BLaER1 (cell line): ENCODE measurements around the gene SLBP.

Source experiments
- H3K27ac ChIP-seq: shearing (Covaris generic); formaldehyde crosslinking; 2 replicates; pipeline ENCODE4 v1.8.1; 2022
- H3K27me3 ChIP-seq: shearing (Covaris generic); formaldehyde crosslinking; 2 replicates; pipeline ENCODE4 v1.8.1; 2022
- H3K36me3 ChIP-seq: shearing (Covaris generic); formaldehyde crosslinking; 2 replicates; pipeline ENCODE4 v1.8.1; 2022
- H3K4me1 ChIP-seq: shearing (Covaris generic); formaldehyde crosslinking; 2 replicates; pipeline ENCODE4 v1.8.1; 2022
- H3K4me2 ChIP-seq: shearing (Covaris generic); formaldehyde crosslinking; 2 replicates; pipeline ENCODE4 v1.8.1; 2022
- H3K4me3 ChIP-seq: shearing (Covaris generic); formaldehyde crosslinking; 2 replicates; pipeline ENCODE4 v1.8.1; 2022
- H3K9ac ChIP-seq: shearing (Covaris generic); formaldehyde crosslinking; 2 replicates; pipeline ENCODE4 v1.8.1; 2022
- H3K9me3 ChIP-seq: shearing (Covaris generic); formaldehyde crosslinking; 2 replicates; pipeline ENCODE4 v1.8.1; 2022
- H4K20me1 ChIP-seq: shearing (Covaris generic); formaldehyde crosslinking; 2 replicates; pipeline ENCODE4 v1.8.1; 2022
- Cebpa-rat ChIP-seq: shearing (Covaris generic); IDR thresholded peaks from 2 replicates; pipeline ENCODE4 v1.8.1; 2022

The SLBP gene

DNA sequence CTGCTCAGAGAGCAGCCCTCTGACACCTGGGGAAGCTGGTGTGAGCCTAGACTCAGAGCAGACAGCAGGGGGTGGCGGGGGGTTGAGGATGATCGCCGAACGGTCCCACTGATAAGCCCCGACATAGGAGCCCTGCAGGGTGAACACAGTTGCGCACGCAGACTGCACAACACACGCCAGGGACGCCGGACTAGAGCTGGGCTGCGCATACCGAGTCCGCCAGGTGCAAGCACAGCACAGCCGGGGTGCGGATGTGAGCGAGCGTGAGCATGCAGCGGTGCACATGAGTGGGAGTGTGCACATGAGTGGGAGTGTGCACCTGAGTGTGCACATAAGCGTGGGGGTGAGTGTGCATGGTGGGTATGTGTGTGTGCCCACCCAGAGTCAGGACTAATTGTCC, 64.7 kb downstream of the SLBP start:
- no peaks in the 10 kb centered on the region for H3K36me3 ChIP-seq
- H3K4me2 ChIP-seq = peak overlapping the region; percentile 36
- no peaks in the 10 kb centered on the region for H4K20me1 ChIP-seq
- H3K4me3 ChIP-seq = no peak overlapping the region
- TF ChIP-seq Cebpa-rat = no peak
- H3K9me3 ChIP-seq = no peaks in the 10 kb centered on the region
- H3K9ac ChIP-seq = no peak overlapping the region
- H3K27me3 ChIP-seq = no peaks in the 10 kb centered on the region
- H3K4me1 ChIP-seq = peaks cover 54% of the 10 kb centered on the region
- no peak overlapping the region for H3K27ac ChIP-seq

DNA sequence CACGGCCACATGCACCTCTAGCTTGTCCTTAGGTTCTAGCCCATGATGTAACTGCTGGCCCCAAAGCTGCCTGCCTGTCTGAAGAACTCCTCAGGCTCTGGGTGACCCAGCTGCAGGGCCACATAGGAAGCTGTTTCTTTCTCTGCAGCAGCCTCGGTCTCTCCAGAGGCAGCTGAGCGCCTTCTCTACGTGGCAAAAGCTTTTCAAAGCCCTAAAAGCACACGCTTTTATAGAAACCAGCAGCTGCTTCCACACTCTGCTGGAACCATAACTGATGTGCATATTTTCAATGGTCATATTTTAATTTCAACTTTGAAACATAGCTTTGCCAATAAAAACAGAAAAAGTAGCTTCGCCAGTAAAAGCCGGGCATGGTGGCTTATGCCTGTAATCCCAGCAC, 65.4 kb downstream of the SLBP start:
- H3K27me3 ChIP-seq = peaks cover 6% of the 10 kb centered on the region
- H3K27ac ChIP-seq = no peak overlapping the region
- H3K4me1 ChIP-seq = peaks cover 61% of the 10 kb centered on the region
- no peaks in the 10 kb centered on the region for H3K36me3 ChIP-seq
- H3K4me3 ChIP-seq = no peak overlapping the region
- peak overlapping the region; percentile 36 for H3K4me2 ChIP-seq
- H4K20me1 ChIP-seq = peaks cover 6% of the 10 kb centered on the region
- H3K9ac ChIP-seq = no peak overlapping the region
- no peak for TF ChIP-seq Cebpa-rat
- H3K9me3 ChIP-seq = no peaks in the 10 kb centered on the region

- H4K20me1 ChIP-seq = peaks cover 22% of the 10 kb centered on the region
Measured at GRCh38 chr4:1644891-1645657, 67.0 kb downstream of the SLBP start.

GRCh38 chr4:1643971-1644735, 68.0 kb downstream of the SLBP start:
- no peak overlapping the region for H3K4me3 ChIP-seq
- no peaks in the 10 kb centered on the region for H3K36me3 ChIP-seq
- H3K27ac ChIP-seq = peak overlapping the region; percentile 47; the same call in 1 of the 2 replicates
- peaks cover 83% of the 10 kb centered on the region for H3K4me1 ChIP-seq
- peaks cover 25% of the 10 kb centered on the region for H4K20me1 ChIP-seq
- no peaks in the 10 kb centered on the region for H3K9me3 ChIP-seq
- H3K27me3 ChIP-seq = peaks cover 32% of the 10 kb centered on the region
- H3K4me2 ChIP-seq = peak overlapping the region; percentile 74
- no peak for TF ChIP-seq Cebpa-rat
- peak overlapping the region; percentile 46; the same call in 1 of the 2 replicates for H3K9ac ChIP-seq

More at GRCh38 chr4:1644891-1645657, 67.0 kb downstream of the SLBP start:
- Histone ChIP-seq H3K4me3 (no peak overlapping the region), H3K9me3 (no peaks in the 10 kb centered on the region), H3K4me2 (peak overlapping the region; percentile 74), H3K4me1 (peaks cover 77% of the 10 kb centered on the region), H3K27me3 (peaks cover 22% of the 10 kb centered on the region), H3K36me3 (no peaks in the 10 kb centered on the region), H3K9ac (peak overlapping the region; percentile 46; the same call in 1 of the 2 replicates), H3K27ac (peak overlapping the region; percentile 47)
- TF ChIP-seq Cebpa-rat = no peak
